ENCODE data around the gene SLIT3.

DNA sequence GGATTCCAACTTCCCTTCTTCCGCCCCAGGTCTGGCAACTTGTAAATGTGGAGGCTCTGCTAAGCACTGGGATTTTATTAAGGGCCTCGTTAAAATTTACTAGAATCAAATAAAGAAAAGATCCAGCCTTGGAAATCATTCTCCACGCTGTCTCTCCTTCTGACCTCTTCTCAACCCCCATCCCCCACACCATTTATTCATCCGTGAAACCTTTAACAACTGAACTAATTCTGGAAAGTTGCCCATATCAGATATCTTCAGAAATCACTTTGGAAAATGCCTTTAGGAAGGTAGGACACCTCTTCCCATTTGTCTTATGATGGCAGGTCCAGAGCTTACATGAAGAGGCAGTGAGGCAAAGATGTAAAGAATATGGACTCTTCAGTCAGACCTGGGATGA lies 288.5 kb downstream of the SLIT3 start:
- TF ChIP-seq, protein P1, sequence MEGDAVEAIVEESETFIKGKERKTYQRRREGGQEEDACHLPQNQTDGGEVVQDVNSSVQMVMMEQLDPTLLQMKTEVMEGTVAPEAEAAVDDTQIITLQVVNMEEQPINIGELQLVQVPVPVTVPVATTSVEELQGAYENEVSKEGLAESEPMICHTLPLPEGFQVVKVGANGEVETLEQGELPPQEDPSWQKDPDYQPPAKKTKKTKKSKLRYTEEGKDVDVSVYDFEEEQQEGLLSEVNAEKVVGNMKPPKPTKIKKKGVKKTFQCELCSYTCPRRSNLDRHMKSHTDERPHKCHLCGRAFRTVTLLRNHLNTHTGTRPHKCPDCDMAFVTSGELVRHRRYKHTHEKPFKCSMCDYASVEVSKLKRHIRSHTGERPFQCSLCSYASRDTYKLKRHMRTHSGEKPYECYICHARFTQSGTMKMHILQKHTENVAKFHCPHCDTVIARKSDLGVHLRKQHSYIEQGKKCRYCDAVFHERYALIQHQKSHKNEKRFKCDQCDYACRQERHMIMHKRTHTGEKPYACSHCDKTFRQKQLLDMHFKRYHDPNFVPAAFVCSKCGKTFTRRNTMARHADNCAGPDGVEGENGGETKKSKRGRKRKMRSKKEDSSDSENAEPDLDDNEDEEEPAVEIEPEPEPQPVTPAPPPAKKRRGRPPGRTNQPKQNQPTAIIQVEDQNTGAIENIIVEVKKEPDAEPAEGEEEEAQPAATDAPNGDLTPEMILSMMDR (IDR thresholded peaks at IDR 0.05; ENCODE audit: low read depth, low read length, poor library complexity, severe bottlenecking), result no peak
- TF ChIP-seq EZH2phosphoT487 (IDR thresholded peaks at IDR 0.05; ENCODE audit: borderline replicate concordance, low read length), result no peak

Measured in DOHH2 (cell line).